H9 (cell line): ENCODE results near the gene PLEKHA5. TPM values are rescaled to one million over a fixed set of nuclear protein-coding genes. Genes with fewer than 3 reads are reported as not detected.

Source experiments
- DNase-seq: peaks from one replicate; pipeline ENCODE4 v3.0.0-alpha.2; 2017
- H2AFZ ChIP-seq: one replicate; pipeline ENCODE4 v1.6.1; 2013; ENCODE audit warnings: mild to moderate bottlenecking, low read length, control low read depth, moderate library complexity
- H2AK5ac ChIP-seq: 2 replicates; pipeline ENCODE4 v1.6.1; 2013; ENCODE audit warnings: low read length, control low read depth, mixed read lengths; ENCODE audit not compliant: insufficient read length
- H2BK120ac ChIP-seq: one replicate; pipeline ENCODE4 v1.6.1; 2013; ENCODE audit warnings: low read depth, mild to moderate bottlenecking, low read length, control low read depth, inconsistent platforms; ENCODE audit not compliant: poor library complexity, severe bottlenecking
- H2BK12ac ChIP-seq: 2 replicates; pipeline ENCODE4 v1.6.1; 2013; ENCODE audit warnings: low read length, control low read depth, mixed read lengths, low read depth; ENCODE audit not compliant: insufficient read length
- H2BK15ac ChIP-seq: 2 replicates; pipeline ENCODE4 v1.6.1; 2013; ENCODE audit warnings: low read depth, low read length, control low read depth
- H2BK20ac ChIP-seq: one replicate; pipeline ENCODE4 v1.6.1; 2013; ENCODE audit warnings: low read depth, mild to moderate bottlenecking, low read length, control low read depth, inconsistent platforms; ENCODE audit not compliant: poor library complexity, severe bottlenecking
- H2BK5ac ChIP-seq: 2 replicates; pipeline ENCODE4 v1.6.1; 2013; ENCODE audit warnings: low read length, control low read depth, mixed read lengths; ENCODE audit not compliant: insufficient read length
- H3K14ac ChIP-seq: 2 replicates; pipeline ENCODE4 v1.6.1; 2013; ENCODE audit warnings: low read length, control low read depth; ENCODE audit not compliant: insufficient read depth
- H3K18ac ChIP-seq: 2 replicates; pipeline ENCODE4 v1.6.1; 2013; ENCODE audit warnings: low read depth, mild to moderate bottlenecking, mixed read lengths, low read length, control low read depth; ENCODE audit not compliant: insufficient read length
- H3K23ac ChIP-seq: 2 replicates; pipeline ENCODE4 v1.6.1; 2013; ENCODE audit warnings: low read length, control low read depth, mixed read lengths, low read depth; ENCODE audit not compliant: insufficient read length
- H3K23me2 ChIP-seq: 2 replicates; pipeline ENCODE4 v1.6.1; 2013; ENCODE audit warnings: low read depth, mild to moderate bottlenecking, mixed read lengths, low read length, control low read depth; ENCODE audit not compliant: insufficient read length, poor library complexity, severe bottlenecking
- H3K27ac ChIP-seq: 2 replicates; pipeline ENCODE4 v1.5.1; 2013; ENCODE audit warnings: low read length, control low read depth, mixed read lengths, low read depth; ENCODE audit not compliant: insufficient read length
- H3K27me3 ChIP-seq: 2 replicates; pipeline ENCODE4 v1.6.1; 2013; ENCODE audit warnings: low read length, control low read depth, inconsistent platforms; ENCODE audit not compliant: insufficient read depth
- H3K4ac ChIP-seq: 2 replicates; pipeline ENCODE4 v1.6.1; 2013; ENCODE audit warnings: low read depth, mild to moderate bottlenecking, control low read depth, inconsistent platforms, low read length, moderate library complexity
- H3K4me1 ChIP-seq: 2 replicates; pipeline ENCODE4 v1.6.1; 2013; ENCODE audit warnings: low read length, control low read depth, inconsistent platforms; ENCODE audit not compliant: insufficient read depth
- H3K4me2 ChIP-seq: 2 replicates; pipeline ENCODE4 v1.6.1; 2013; ENCODE audit warnings: low read length, control low read depth, mixed read lengths; ENCODE audit not compliant: insufficient read length, insufficient read depth
- H3K56ac ChIP-seq: 2 replicates; pipeline ENCODE4 v1.6.1; 2013; ENCODE audit warnings: low read depth, mild to moderate bottlenecking, mixed read lengths, low read length, control low read depth; ENCODE audit not compliant: insufficient read length
- H3K79me1 ChIP-seq: 2 replicates; pipeline ENCODE4 v1.6.1; 2013; ENCODE audit warnings: low read depth, mild to moderate bottlenecking, moderate library complexity, low read length, control low read depth, inconsistent platforms; ENCODE audit not compliant: insufficient read depth, poor library complexity, severe bottlenecking
- H3K79me2 ChIP-seq: 2 replicates; pipeline ENCODE4 v1.6.1; 2013; ENCODE audit warnings: low read length, control low read depth, inconsistent platforms; ENCODE audit not compliant: insufficient read depth
- H3K9ac ChIP-seq: 2 replicates; pipeline ENCODE4 v1.6.1; 2013; ENCODE audit warnings: low read length, control low read depth, mixed read lengths; ENCODE audit not compliant: insufficient read length; ENCODE audit errors: extremely low read depth
- H3K9me3 ChIP-seq: one replicate; pipeline ENCODE4 v1.6.1; 2013; ENCODE audit warnings: low read depth, low read length, inconsistent platforms; ENCODE audit not compliant: control insufficient read depth
- H3T11ph ChIP-seq: one replicate; pipeline ENCODE4 v1.6.1; 2013; ENCODE audit warnings: mild to moderate bottlenecking, low read length, control low read depth, inconsistent platforms
- H4K20me1 ChIP-seq: one replicate; pipeline ENCODE4 v1.6.1; 2013; ENCODE audit not compliant: control insufficient read depth, insufficient read length, insufficient read depth
- H4K5ac ChIP-seq: 2 replicates; pipeline ENCODE4 v1.6.1; 2013; ENCODE audit warnings: low read depth, mild to moderate bottlenecking, mixed read lengths, low read length, control low read depth; ENCODE audit not compliant: insufficient read length
- H4K8ac ChIP-seq: replicated peaks from 2 replicates; pipeline ENCODE4 v1.6.1; 2013; ENCODE audit warnings: low read length, control low read depth, mixed read lengths, low read depth; ENCODE audit not compliant: insufficient read length
- H4K91ac ChIP-seq: 2 replicates; pipeline ENCODE4 v1.6.1; 2013; ENCODE audit warnings: low read depth, mild to moderate bottlenecking, moderate library complexity, mixed read lengths, low read length, control low read depth; ENCODE audit not compliant: insufficient read length
- H3K27ac Mint-ChIP-seq, 3 experiments: 2 replicates in 2 of 3; 3 replicates in 1 of 3; pipeline ENCODE4 v1.8.0; 2020 to 2021; ENCODE audit warnings: mixed read lengths in 3 of 3, mild to moderate bottlenecking in 1 of 3, moderate library complexity in 1 of 3
- H3K27me3 Mint-ChIP-seq: 2 replicates; pipeline ENCODE4 v1.8.0; 2021; ENCODE audit warnings: low read depth, mild to moderate bottlenecking, moderate library complexity, mixed read lengths
- H3K36me3 Mint-ChIP-seq, 3 experiments: 2 replicates in 2 of 3; 3 replicates in 1 of 3; pipeline ENCODE4 v1.8.0; 2020 to 2021; ENCODE audit warnings: low read depth in 3 of 3, mixed read lengths in 3 of 3; ENCODE audit not compliant: insufficient read depth in 1 of 3
- H3K4me1 Mint-ChIP-seq, 2 experiments: 2 replicates each; pipeline ENCODE4 v1.8.0; 2020; ENCODE audit warnings: mixed read lengths in 2 of 2
- H3K4me3 Mint-ChIP-seq, 2 experiments: 2 replicates in 1 of 2; 3 replicates in 1 of 2; pipeline ENCODE4 v1.8.0; 2020 to 2021; ENCODE audit warnings: mild to moderate bottlenecking in 2 of 2, mixed read lengths in 2 of 2, moderate library complexity in 1 of 2
- H3K9me3 Mint-ChIP-seq, 2 experiments: 2 replicates in 1 of 2; 3 replicates in 1 of 2; pipeline ENCODE4 v1.8.0; 2020; ENCODE audit warnings: mild to moderate bottlenecking in 2 of 2, mixed read lengths in 2 of 2, moderate library complexity in 1 of 2
- WGBS: extraction: QIAGEN DNeasy Blood & Tissue Kit; methylation state at CpG from one replicate; pipeline ENCODE4 v1.1.7; 2013; ENCODE audit warnings: missing lambda C conversion rate, low lambda C conversion rate, mixed read lengths; ENCODE audit not compliant: insufficient read length; ENCODE audit errors: extremely low coverage; 5-methylcytosine and 5-hydroxymethylcytosine counted together
- total RNA-seq: library from RNA; stranded (reverse); gene quantifications from 2 replicates; pipeline ENCODE4 v1.2.1, GENCODE V29; 2021
- TF ChIP-seq, protein P1 (sequence below): fragments of 200-600 bp; sonication (generic); conservative IDR thresholded peaks from 3 replicates; pipeline ENCODE4 v1.8.0; 2021; ENCODE audit warnings: antibody characterized with exemption, mild to moderate bottlenecking

PLEKHA5 gene
- total RNA-seq, 1 experiment from 2014 or later, result 86.7 TPM

DNA sequence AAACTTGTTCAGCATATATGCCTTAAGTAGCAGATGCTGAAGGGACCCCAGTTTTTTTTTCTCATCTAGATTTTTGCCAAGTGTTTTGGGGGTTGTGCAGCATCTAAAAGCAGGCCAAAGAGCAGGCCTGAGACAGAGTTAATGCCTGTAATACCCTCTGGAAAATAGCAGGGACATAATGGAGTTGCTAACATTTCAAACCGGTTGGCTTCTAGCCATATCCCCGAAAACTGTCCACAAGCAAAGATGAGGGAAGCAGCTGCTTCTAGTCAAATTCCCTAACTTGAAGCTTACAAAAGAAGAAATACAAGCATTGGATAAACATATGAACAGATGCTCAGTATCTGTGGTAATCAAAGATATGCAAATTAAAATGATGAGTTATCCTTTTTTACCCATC is 257.6 kb downstream of the PLEKHA5 start:
- H4K5ac ChIP-seq, result no peak overlapping the region
- no peak overlapping the region for H3K14ac ChIP-seq
- peaks cover 2 to 4% of the 10 kb centered on the region in 2 experiments; a peak in 2 of 5 replicates for H3K9me3 Mint-ChIP-seq

More for the DNA sequence above, 257.6 kb downstream of the PLEKHA5 start:
- H3K27me3 Mint-ChIP-seq, result no peaks in the 10 kb centered on the region
- Histone ChIP-seq H3K9me3 (no peaks in the 10 kb centered on the region), H2BK120ac (no peak overlapping the region), H3K27ac (no peak overlapping the region), H3K23ac (no peak overlapping the region), H3K79me1 (no peaks in the 10 kb centered on the region), H2BK15ac (no peak overlapping the region), H3K4ac (no peak overlapping the region), H3K79me2 (no peaks in the 10 kb centered on the region), H3K4me1 (no peaks in the 10 kb centered on the region), H3K9ac (no peak overlapping the region), H2BK20ac (no peak overlapping the region), H2AK5ac (no peak overlapping the region), H3K56ac (no peak overlapping the region), H3K23me2 (no peaks in the 10 kb centered on the region), H3T11ph (no peak overlapping the region), H2AFZ (no peak overlapping the region), H3K27me3 (no peaks in the 10 kb centered on the region), H2BK12ac (no peak overlapping the region), H2BK5ac (no peak overlapping the region), H4K20me1 (no peaks in the 10 kb centered on the region), H3K4me2 (no peak overlapping the region), H3K18ac (no peak overlapping the region), H4K8ac (no peak overlapping the region), H4K91ac (no peak overlapping the region)
- H3K27ac Mint-ChIP-seq, result no peak overlapping the region
- DNase-seq, result no peak
- peaks cover 0 to 6% (median 0%) of the 10 kb centered on the region in 3 experiments; a peak in 3 of 7 replicates for H3K36me3 Mint-ChIP-seq
- TF ChIP-seq, protein P1, sequence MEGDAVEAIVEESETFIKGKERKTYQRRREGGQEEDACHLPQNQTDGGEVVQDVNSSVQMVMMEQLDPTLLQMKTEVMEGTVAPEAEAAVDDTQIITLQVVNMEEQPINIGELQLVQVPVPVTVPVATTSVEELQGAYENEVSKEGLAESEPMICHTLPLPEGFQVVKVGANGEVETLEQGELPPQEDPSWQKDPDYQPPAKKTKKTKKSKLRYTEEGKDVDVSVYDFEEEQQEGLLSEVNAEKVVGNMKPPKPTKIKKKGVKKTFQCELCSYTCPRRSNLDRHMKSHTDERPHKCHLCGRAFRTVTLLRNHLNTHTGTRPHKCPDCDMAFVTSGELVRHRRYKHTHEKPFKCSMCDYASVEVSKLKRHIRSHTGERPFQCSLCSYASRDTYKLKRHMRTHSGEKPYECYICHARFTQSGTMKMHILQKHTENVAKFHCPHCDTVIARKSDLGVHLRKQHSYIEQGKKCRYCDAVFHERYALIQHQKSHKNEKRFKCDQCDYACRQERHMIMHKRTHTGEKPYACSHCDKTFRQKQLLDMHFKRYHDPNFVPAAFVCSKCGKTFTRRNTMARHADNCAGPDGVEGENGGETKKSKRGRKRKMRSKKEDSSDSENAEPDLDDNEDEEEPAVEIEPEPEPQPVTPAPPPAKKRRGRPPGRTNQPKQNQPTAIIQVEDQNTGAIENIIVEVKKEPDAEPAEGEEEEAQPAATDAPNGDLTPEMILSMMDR, result no peak
- WGBS, result no CpG with 5 or more reads among the region's 2 CpGs
- no peak overlapping the region for H3K4me3 Mint-ChIP-seq
- H3K4me1 Mint-ChIP-seq, result peaks cover 5 to 7% of the 10 kb centered on the region in 2 experiments
